ENCODE data around the gene P4HA2. TPM values are rescaled to one million over a fixed set of nuclear protein-coding genes. Genes with fewer than 3 reads are reported as not detected.
A peak's percentile ranks its signal among the peaks of the same experiment; 100 is the strongest.

The P4HA2 gene
- total and polyA plus RNA-seq, 9 of the 15 experiments (the other 6 are each of a cell fraction or from before 2014, with no cell fraction given) = 9.6 to 50.0 (median 12.7) TPM

DNA sequence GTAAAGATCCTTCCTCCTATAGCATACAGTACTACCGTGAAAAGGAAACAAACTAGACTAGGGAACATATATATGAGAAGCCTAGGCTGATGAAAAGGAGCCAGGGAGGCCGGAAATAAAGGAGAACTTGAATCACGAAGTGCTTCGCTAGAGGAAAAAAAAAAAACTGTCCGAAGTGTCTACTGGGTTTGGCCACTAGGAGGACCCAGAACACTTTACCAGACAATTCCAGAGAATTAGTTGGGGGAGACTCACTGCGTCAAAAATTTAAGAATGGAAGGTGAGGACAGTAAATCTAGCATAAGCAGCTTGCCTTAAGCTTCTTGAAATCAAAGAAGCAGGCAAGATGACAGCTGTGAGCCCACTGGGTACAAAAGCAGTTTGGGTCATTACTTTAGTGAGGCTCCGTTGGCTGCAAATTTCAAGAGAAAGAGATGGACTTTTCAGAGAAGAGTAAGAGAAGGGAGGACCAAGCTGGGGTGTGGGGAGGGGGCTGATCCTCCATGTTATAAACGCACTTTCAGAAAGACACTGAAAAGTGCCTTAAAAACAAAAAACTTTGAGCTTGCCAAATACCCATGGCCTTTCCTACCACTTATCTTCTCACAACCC is 47.4 kb downstream of the P4HA2 start (continued):
- no peak for TF ChIP-seq ZNF75A (CRISPR knock-in tag; IDR thresholded peaks at IDR 0.05)
- TF ChIP-seq NFATC3 (IDR thresholded peaks at IDR 0.05) = 0 out of 2 replicates have a peak, but pooled peaks have one; percentile 29
- no peak for TF ChIP-seq ZNF165 (CRISPR knock-in tag; IDR thresholded peaks at IDR 0.05; ENCODE audit: borderline replicate concordance)
- TF ChIP-seq PHB2 (IDR thresholded peaks at IDR 0.05; ENCODE audit: low read depth) = no peak
- TF ChIP-seq CBX3 (IDR thresholded peaks at IDR 0.05; ENCODE audit: borderline replicate concordance in 1 of 2, low read length in 2 of 2) = peak in 1 of 2 experiments; percentile 28; a peak in 1 of 3 replicates
- no peak for TF ChIP-seq PHF21A (IDR thresholded peaks at IDR 0.05; ENCODE audit: borderline replicate concordance, low read depth)
- TF ChIP-seq TBP (optimal IDR thresholded peaks at IDR 0.05; ENCODE audit: low read depth, low read length) = peak; percentile 55
- TF ChIP-seq, protein P1, sequence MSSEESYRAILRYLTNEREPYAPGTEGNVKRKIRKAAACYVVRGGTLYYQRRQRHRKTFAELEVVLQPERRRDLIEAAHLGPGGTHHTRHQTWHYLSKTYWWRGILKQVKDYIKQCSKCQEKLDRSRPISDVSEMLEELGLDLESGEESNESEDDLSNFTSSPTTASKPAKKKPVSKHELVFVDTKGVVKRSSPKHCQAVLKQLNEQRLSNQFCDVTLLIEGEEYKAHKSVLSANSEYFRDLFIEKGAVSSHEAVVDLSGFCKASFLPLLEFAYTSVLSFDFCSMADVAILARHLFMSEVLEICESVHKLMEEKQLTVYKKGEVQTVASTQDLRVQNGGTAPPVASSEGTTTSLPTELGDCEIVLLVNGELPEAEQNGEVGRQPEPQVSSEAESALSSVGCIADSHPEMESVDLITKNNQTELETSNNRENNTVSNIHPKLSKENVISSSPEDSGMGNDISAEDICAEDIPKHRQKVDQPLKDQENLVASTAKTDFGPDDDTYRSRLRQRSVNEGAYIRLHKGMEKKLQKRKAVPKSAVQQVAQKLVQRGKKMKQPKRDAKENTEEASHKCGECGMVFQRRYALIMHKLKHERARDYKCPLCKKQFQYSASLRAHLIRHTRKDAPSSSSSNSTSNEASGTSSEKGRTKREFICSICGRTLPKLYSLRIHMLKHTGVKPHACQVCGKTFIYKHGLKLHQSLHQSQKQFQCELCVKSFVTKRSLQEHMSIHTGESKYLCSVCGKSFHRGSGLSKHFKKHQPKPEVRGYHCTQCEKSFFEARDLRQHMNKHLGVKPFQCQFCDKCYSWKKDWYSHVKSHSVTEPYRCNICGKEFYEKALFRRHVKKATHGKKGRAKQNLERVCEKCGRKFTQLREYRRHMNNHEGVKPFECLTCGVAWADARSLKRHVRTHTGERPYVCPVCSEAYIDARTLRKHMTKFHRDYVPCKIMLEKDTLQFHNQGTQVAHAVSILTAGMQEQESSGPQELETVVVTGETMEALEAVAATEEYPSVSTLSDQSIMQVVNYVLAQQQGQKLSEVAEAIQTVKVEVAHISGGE (CRISPR knock-in tag; IDR thresholded peaks at IDR 0.05) = peak in 1 of 3 experiments; percentile 49; a peak in 1 of 6 replicates
- 0 out of 2 replicates have a peak, but pooled peaks have one; percentile 23 for TF ChIP-seq RB1 (IDR thresholded peaks at IDR 0.05; ENCODE audit: low read depth)
- no peak for TF ChIP-seq POU5F1 (IDR thresholded peaks at IDR 0.05; ENCODE audit: borderline replicate concordance, low read depth, low read length, partially characterized antibody)
- TF ChIP-seq, protein P2, sequence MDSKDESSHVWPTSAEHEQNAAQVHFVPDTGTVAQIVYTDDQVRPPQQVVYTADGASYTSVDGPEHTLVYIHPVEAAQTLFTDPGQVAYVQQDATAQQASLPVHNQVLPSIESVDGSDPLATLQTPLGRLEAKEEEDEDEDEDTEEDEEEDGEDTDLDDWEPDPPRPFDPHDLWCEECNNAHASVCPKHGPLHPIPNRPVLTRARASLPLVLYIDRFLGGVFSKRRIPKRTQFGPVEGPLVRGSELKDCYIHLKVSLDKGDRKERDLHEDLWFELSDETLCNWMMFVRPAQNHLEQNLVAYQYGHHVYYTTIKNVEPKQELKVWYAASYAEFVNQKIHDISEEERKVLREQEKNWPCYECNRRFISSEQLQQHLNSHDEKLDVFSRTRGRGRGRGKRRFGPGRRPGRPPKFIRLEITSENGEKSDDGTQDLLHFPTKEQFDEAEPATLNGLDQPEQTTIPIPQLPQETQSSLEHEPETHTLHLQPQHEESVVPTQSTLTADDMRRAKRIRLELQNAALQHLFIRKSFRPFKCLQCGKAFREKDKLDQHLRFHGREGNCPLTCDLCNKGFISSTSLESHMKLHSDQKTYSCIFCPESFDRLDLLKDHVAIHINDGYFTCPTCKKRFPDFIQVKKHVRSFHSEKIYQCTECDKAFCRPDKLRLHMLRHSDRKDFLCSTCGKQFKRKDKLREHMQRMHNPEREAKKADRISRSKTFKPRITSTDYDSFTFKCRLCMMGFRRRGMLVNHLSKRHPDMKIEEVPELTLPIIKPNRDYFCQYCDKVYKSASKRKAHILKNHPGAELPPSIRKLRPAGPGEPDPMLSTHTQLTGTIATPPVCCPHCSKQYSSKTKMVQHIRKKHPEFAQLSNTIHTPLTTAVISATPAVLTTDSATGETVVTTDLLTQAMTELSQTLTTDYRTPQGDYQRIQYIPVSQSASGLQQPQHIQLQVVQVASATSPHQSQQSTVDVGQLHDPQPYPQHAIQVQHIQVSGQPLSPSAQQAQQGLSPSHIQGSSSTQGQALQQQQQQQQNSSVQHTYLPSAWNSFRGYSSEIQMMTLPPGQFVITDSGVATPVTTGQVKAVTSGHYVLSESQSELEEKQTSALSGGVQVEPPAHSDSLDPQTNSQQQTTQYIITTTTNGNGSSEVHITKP (IDR thresholded peaks at IDR 0.05; ENCODE audit: partially characterized antibody) = peak; percentile 59
- peak in 1 of 2 experiments; percentile 31; a peak in 1 of 4 replicates for TF ChIP-seq MAZ (CRISPR knock-in tag; conservative IDR thresholded peaks at IDR 0.05 in 1 of 2, IDR thresholded peaks at IDR 0.05 in 1 of 2)
- TF ChIP-seq EP300 (IDR thresholded peaks at IDR 0.05; ENCODE audit: low read length) = peak; percentile 46
- TF ChIP-seq BRD9 (IDR thresholded peaks at IDR 0.05; ENCODE audit: low read depth, partially characterized antibody) = peak; percentile 93
- TF ChIP-seq ELF1 (tag; IDR thresholded peaks at IDR 0.05) = peak; percentile 43; the same call in 1 of the 2 replicates
- TF ChIP-seq CCAR2 (IDR thresholded peaks at IDR 0.05; ENCODE audit: low read depth, low read length) = no peak
- peak; percentile 44; the same call in 1 of the 2 replicates for TF ChIP-seq CTBP1 (IDR thresholded peaks at IDR 0.05; ENCODE audit: borderline replicate concordance)
- peak; percentile 62; the same call in 1 of the 2 replicates for TF ChIP-seq BCOR (IDR thresholded peaks at IDR 0.05)
- TF ChIP-seq ZNF24 (IDR thresholded peaks at IDR 0.05) = 0 out of 2 replicates have a peak, but pooled peaks have one; percentile 11
- no peak for TF ChIP-seq PML (IDR thresholded peaks at IDR 0.05; ENCODE audit: low read length)
- no peak for TF ChIP-seq BRD4 (IDR thresholded peaks at IDR 0.05)
- TF ChIP-seq ZBED1 (IDR thresholded peaks at IDR 0.05) = no peak
- 0 out of 2 replicates have a peak, but pooled peaks have one; percentile 23 for TF ChIP-seq POLR2AphosphoS5 (IDR thresholded peaks at IDR 0.05; ENCODE audit: control insufficient read depth, insufficient read depth, low read depth, low read length)

Measured in K562 (cell line).